ENCODE data around the gene CNIH1. TPM values are rescaled to one million over a fixed set of nuclear protein-coding genes. Genes with fewer than 3 reads are reported as not detected.

The CNIH1 gene
- total RNA-seq, 6 donors from 2014 or later, result 37.7 to 105 (median 57.9) TPM

DNA sequence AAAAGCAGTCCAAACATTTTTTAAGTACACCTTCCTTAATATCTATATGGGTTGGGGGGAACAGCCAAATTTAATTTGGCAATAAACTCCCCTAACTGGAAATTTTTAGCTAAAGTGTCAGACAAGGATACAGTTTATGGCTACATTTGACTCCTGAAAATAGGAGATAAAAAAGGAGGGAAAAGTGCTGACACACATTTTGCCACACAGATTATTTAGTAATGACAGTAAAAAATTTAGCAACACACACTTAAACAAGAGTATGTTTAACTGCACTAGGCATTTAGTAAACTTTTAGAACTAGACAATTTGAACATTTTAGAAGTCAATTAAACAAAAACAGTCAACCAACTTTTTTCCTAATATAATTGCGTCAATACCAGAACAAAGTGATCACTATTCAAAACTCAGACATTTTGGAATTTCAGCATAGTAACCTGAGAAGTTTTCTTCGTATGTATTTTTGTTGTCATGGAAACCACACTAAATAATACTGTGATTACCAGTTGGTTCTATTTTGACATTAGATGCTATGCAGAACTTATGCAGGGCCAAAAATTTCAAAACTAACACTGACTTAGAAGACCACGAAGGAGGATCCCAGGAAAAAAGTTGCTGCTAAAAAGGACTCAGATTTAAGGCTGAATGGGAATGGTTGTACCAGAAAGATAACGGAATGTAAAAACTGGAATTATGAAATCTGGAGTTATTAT lies 34.2 kb upstream of the CNIH1 start:
- H3K36me3 ChIP-seq, result peaks cover 0 to 30% (median 0%) of the 10 kb centered on the region in 4 donors
- no peak for ATAC-seq (ENCODE audit: low FRiP score in 2 of 2)
- H3K27me3 ChIP-seq, result no peaks in the 10 kb centered on the region
- TF ChIP-seq POLR2A (IDR thresholded peaks at IDR 0.05), result no peak
- no peak for TF ChIP-seq CTCF (IDR thresholded peaks at IDR 0.05)
- TF ChIP-seq POLR2AphosphoS5 (IDR thresholded peaks at IDR 0.05), result no peak
- no peak for TF ChIP-seq EP300 (IDR thresholded peaks at IDR 0.05)
- H3K27ac ChIP-seq, result no peak overlapping the region
- DNase-seq, result no peak
- H3K4me3 ChIP-seq, result no peak overlapping the region
- no peaks in the 10 kb centered on the region for H3K4me1 ChIP-seq
- WGBS, 2 donors, result 71 to 73% methylated on average over 4 of the region's 4 CpGs
- H3K9me3 ChIP-seq, result no peaks in the 10 kb centered on the region

DNA sequence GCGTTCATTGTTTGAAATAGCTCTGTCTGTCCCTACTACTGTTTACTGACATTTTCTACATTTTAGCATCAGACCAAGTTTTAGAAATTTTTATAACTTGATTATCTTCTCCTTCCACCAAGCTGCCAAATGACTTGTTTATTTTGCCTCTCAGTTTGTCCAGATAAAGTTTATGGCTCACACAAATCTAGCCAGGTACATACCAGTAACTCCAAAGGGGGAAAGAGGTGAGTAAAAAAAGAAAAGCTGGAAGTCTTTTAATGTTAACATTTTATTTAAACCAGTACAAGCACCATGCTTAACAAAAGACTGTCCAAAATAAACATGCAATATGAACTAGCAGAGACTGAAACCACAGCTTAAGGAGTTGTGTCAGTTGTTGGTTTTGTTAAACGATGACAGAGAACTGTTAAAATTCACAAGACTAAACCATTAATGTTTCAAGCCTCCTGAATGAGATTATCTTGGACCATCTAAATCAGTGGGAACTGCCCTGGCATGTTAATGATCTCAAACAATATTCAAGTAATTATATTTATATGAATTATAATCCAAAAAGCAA lies 33.1 kb upstream of the CNIH1 start:
- no peak overlapping the region for H3K27ac ChIP-seq
- no peaks in the 10 kb centered on the region for H3K27me3 ChIP-seq
- 78 to 82% methylated on average over 2 of the region's 2 CpGs for WGBS, 2 donors
- no peaks in the 10 kb centered on the region for H3K4me1 ChIP-seq
- ATAC-seq (ENCODE audit: low FRiP score in 2 of 2), result no peak
- no peak overlapping the region for H3K4me3 ChIP-seq
- H3K9me3 ChIP-seq, result no peaks in the 10 kb centered on the region
- H3K36me3 ChIP-seq, result peaks cover 0 to 27% (median 0%) of the 10 kb centered on the region in 4 donors
- no peak for DNase-seq
- no peak for TF ChIP-seq POLR2A (IDR thresholded peaks at IDR 0.05)
- no peak for TF ChIP-seq CTCF (IDR thresholded peaks at IDR 0.05)
- TF ChIP-seq EP300 (IDR thresholded peaks at IDR 0.05), result no peak
- TF ChIP-seq POLR2AphosphoS5 (IDR thresholded peaks at IDR 0.05), result no peak

GRCh38 chr14:54472315-54472714 lies 31.1 kb upstream of the CNIH1 start:
- no peak for TF ChIP-seq EP300 (IDR thresholded peaks at IDR 0.05)
- no peak for TF ChIP-seq POLR2A (IDR thresholded peaks at IDR 0.05)
- TF ChIP-seq POLR2AphosphoS5 (IDR thresholded peaks at IDR 0.05), result no peak
- no peak for TF ChIP-seq CTCF (IDR thresholded peaks at IDR 0.05)
- WGBS, 2 donors, result 93 to 96% methylated on average over 4 of the region's 4 CpGs
- Histone ChIP-seq H3K27ac (no peak overlapping the region), H3K9me3 (peaks cover 0 to 3% (median 1%) of the 10 kb centered on the region in 4 donors), H3K4me3 (no peak overlapping the region), H3K27me3 (no peaks in the 10 kb centered on the region), H3K36me3 (peaks cover 0 to 11% (median 0%) of the 10 kb centered on the region in 4 donors), H3K4me1 (no peaks in the 10 kb centered on the region)
- DNase-seq (no peak), ATAC-seq (ENCODE audit: low FRiP score in 2 of 2) (no peak)

- 85 to 90% methylated on average over 4 of the region's 4 CpGs for WGBS, 2 donors
- no peaks in the 10 kb centered on the region for H3K27me3 ChIP-seq
- ATAC-seq (ENCODE audit: low FRiP score in 2 of 2), result no peak
- no peak overlapping the region for H3K27ac ChIP-seq
- TF ChIP-seq POLR2A (IDR thresholded peaks at IDR 0.05), result no peak
- no peak for TF ChIP-seq CTCF (IDR thresholded peaks at IDR 0.05)
- TF ChIP-seq EP300 (IDR thresholded peaks at IDR 0.05), result no peak
- no peaks in the 10 kb centered on the region for H3K4me1 ChIP-seq
- H3K36me3 ChIP-seq, result peaks cover 0 to 10% (median 0%) of the 10 kb centered on the region in 4 donors
- DNase-seq, result no peak
- no peak overlapping the region for H3K4me3 ChIP-seq
- peaks cover 0 to 6% (median 1%) of the 10 kb centered on the region in 4 donors for H3K9me3 ChIP-seq
These were observed 30.5 kb upstream of the CNIH1 start for GRCh38 chr14:54471641-54472040.

Data from upper lobe of left lung (tissue), 6 donors.